GM12891 (cell line): ENCODE data around the gene SMYD3.

Experiments
- POLR2A ChIP-seq: IDR thresholded peaks from 2 replicates; pipeline ENCODE4 v1.6.1; 2011; ENCODE audit warnings: low read depth, low read length, control low read depth
- POLR2AphosphoS5 ChIP-seq: IDR thresholded peaks from 2 replicates; pipeline ENCODE4 v1.6.1; 2011; ENCODE audit warnings: low read depth, low read length, control low read depth

DNA sequence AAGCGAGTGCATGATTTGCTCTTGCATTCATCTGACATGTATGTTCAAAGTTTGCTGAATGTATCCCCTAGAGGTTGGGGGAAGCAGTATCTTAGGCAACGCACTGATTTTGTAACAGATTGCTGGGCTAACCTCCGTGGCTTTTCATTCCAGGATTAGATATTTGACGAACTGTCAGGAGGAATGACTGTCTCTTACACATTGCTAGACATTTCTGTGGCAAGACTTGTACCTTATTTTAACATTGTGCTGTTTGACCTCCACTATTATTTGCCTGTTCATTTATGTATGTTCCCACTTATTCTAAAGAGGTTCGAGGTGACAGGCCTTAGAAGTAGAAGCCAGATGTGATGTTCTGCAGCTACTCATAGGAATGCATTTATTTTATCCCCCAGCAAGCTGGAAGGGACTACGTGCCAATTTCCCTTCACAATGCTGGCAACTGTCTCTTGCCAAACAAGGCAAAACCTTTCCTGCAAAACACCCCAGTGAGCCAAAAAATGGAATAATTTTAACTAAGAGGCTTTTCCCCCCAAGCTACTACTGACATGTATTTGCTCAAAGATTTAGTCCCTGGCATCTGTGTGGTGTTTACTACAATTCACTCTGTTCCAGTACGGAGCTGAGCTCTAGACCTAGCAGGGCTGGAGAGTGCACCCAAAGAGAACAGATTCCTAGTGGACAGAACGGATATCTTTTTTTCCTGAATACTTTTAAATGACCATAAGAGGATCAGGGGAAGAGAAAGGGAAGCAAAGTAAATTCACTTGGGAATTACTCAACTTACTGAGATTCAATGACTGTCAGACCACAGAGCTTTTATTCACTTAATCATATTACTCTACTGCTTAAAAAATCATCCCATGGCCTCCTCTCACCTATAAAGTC, 646.2 kb downstream of the SMYD3 start:
- no peak for TF ChIP-seq POLR2A
- no peak for TF ChIP-seq POLR2AphosphoS5
